PC-9 (cell line): ENCODE data around the gene KREMEN1.

Source experiments
- EZH2 ChIP-seq: fragments of 200-600 bp; sonication (generic); IDR thresholded peaks from 2 replicates; pipeline ENCODE4 v1.8.0; 2017; ENCODE audit warnings: antibody characterized with exemption, low read depth
- TF ChIP-seq, protein P1 (sequence below): fragments of 200-600 bp; sonication (generic); conservative IDR thresholded peaks from 2 replicates; pipeline ENCODE4 v1.6.1; 2017; ENCODE audit warnings: mixed run types, antibody characterized with exemption, mild to moderate bottlenecking, moderate library complexity

DNA sequence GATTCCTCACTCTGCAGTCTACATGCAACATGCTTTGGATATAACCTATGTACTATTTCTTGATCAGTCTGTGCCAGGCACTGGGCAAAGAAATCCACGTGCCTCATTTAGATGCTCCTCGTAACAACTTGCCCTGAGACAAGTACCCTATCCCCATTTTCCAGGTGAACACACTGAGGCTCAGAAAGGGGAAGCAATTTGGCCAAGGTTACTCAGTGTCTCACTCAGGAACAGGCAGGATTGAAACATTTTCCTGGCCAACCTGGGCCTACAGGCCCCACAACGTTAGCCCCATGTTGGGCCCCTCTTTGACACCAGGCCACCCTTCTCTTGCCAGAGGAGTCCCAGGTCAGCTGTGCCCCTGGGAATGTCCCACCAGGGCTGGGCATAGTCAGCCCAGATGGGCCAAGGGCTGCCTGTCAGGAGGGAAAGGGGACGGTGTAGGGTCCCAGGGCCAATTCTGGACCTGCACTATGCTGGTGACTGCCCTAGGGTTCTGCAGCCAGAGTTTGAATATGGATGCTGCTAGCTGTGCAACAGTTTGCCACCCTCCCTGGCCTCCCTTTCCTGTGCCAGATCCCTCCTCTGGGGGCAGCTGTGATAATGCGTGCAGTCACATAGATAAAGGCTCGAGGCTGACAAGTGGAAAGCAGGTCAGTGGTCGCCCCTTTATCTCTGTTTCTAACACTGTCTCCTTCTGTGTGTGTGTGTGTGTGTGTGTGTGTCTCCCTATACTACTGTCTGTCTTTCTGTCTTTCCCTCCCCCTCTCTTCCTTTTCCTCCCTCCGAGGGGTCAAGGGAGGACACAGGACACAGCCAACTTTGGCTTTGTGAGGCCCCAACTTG lies 122.5 kb downstream of the KREMEN1 start:
- TF ChIP-seq, protein P1, sequence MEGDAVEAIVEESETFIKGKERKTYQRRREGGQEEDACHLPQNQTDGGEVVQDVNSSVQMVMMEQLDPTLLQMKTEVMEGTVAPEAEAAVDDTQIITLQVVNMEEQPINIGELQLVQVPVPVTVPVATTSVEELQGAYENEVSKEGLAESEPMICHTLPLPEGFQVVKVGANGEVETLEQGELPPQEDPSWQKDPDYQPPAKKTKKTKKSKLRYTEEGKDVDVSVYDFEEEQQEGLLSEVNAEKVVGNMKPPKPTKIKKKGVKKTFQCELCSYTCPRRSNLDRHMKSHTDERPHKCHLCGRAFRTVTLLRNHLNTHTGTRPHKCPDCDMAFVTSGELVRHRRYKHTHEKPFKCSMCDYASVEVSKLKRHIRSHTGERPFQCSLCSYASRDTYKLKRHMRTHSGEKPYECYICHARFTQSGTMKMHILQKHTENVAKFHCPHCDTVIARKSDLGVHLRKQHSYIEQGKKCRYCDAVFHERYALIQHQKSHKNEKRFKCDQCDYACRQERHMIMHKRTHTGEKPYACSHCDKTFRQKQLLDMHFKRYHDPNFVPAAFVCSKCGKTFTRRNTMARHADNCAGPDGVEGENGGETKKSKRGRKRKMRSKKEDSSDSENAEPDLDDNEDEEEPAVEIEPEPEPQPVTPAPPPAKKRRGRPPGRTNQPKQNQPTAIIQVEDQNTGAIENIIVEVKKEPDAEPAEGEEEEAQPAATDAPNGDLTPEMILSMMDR = no peak
- no peak for TF ChIP-seq EZH2
